ENCODE results near the gene KLHL3. TPM values are rescaled to one million over a fixed set of nuclear protein-coding genes. Genes with fewer than 3 reads are reported as not detected.

The KLHL3 gene
- total RNA-seq, 1 experiment from 2014 or later = 15.7 TPM

GRCh38 chr5:137633896-137634295, 102.0 kb downstream of the KLHL3 start:
- no peak for TF ChIP-seq OVOL2 (CRISPR knock-in tag; IDR thresholded peaks at IDR 0.05; ENCODE audit: borderline replicate concordance)
- no peak for TF ChIP-seq ZNF281 (CRISPR knock-in tag; IDR thresholded peaks at IDR 0.05)
- TF ChIP-seq ESRRA (CRISPR knock-in tag; IDR thresholded peaks at IDR 0.05; ENCODE audit: borderline replicate concordance) = no peak
- no peak for TF ChIP-seq ELF4 (CRISPR knock-in tag; IDR thresholded peaks at IDR 0.05; ENCODE audit: low read depth)
- TF ChIP-seq CTCF (IDR thresholded peaks at IDR 0.05) = no peak
- TF ChIP-seq ZBTB43 (CRISPR knock-in tag; IDR thresholded peaks at IDR 0.05) = no peak
- TF ChIP-seq FOXP4 (CRISPR knock-in tag; IDR thresholded peaks at IDR 0.05) = no peak
- no peak for TF ChIP-seq GRHL2 (CRISPR knock-in tag; IDR thresholded peaks at IDR 0.05; ENCODE audit: insufficient replicate concordance, severe bottlenecking)
- TF ChIP-seq JUN (CRISPR knock-in tag; IDR thresholded peaks at IDR 0.05) = no peak
- no peak for TF ChIP-seq STAT6 (CRISPR knock-in tag; conservative IDR thresholded peaks at IDR 0.05; ENCODE audit: low read depth)
- TF ChIP-seq NFE2L1 (CRISPR knock-in tag; IDR thresholded peaks at IDR 0.05) = no peak
- no peak for TF ChIP-seq ZNF232 (CRISPR knock-in tag; IDR thresholded peaks at IDR 0.05)
- no peak for TF ChIP-seq CREB1 (CRISPR knock-in tag; IDR thresholded peaks at IDR 0.05)
- ATAC-seq (no peak), DNase-seq (ENCODE audit: low spot score) (no peak)
- H3K4me1 Mint-ChIP-seq = peaks cover 14% of the 10 kb centered on the region
- ChIA-PET CTCF (interaction anchor here (1.1 kb wide), 1 partner anchor 27 kb away, joined by 6 read pairs; no protein-coding TSS in a partner anchor), POLR2A (no interaction called here)
- no peak overlapping the region for H3K27ac Mint-ChIP-seq
- H3K4me3 Mint-ChIP-seq = no peak overlapping the region
- no peaks in the 10 kb centered on the region for H3K27me3 Mint-ChIP-seq (ENCODE audit: low read depth)
- no peaks in the 10 kb centered on the region for H3K9me3 Mint-ChIP-seq
- H3K36me3 Mint-ChIP-seq = peaks cover 16% of the 10 kb centered on the region

GRCh38 chr5:137632716-137633115, 103.2 kb downstream of the KLHL3 start:
- CTCF ChIA-PET = no interaction called here
- DNase-seq (ENCODE audit: low spot score) (no peak), ATAC-seq (no peak)
- Mint-ChIP-seq H3K4me1 (peaks cover 14% of the 10 kb centered on the region), H3K4me3 (no peak overlapping the region), H3K9me3 (no peaks in the 10 kb centered on the region), H3K27ac (no peak overlapping the region), H3K27me3 (ENCODE audit: low read depth) (no peaks in the 10 kb centered on the region), H3K36me3 (peaks cover 4% of the 10 kb centered on the region; the same call in 1 of the 2 replicates)
- POLR2A ChIA-PET = no interaction called here
- TF ChIP-seq RELA (CRISPR knock-in tag; IDR thresholded peaks at IDR 0.05; ENCODE audit: borderline replicate concordance) (no peak), NR2C2 (CRISPR knock-in tag; IDR thresholded peaks at IDR 0.05) (no peak), HMGXB4 (CRISPR knock-in tag; IDR thresholded peaks at IDR 0.05) (no peak), PRDM15 (CRISPR knock-in tag; IDR thresholded peaks at IDR 0.05) (no peak), TP53 (CRISPR knock-in tag; IDR thresholded peaks at IDR 0.05) (no peak), ZNF317 (CRISPR knock-in tag; IDR thresholded peaks at IDR 0.05; ENCODE audit: borderline replicate concordance, low read depth) (no peak)
